T-cell (primary cell): ENCODE results near the gene STARD3NL. TPM values are rescaled to one million over a fixed set of nuclear protein-coding genes. Genes with fewer than 3 reads are reported as not detected.

Experiments
- ATAC-seq, 4 experiments: fragments of 200-7000 bp in 3 of 4; fragments of 150-1000 bp in 1 of 4; cut with Tn5 transposase; replicated peaks in 1 of 4; 1 replicate in 3 of 4; 2 replicates in 1 of 4; pipeline ENCODE4 v1.10.0; 2021; ENCODE audit warnings: moderate library complexity in 3 of 4, mild to moderate bottlenecking in 2 of 4, moderate number of reproducible peaks in 1 of 4
- CTCF ChIA-PET, 2 donors: fragments of 300-600 bp; sonication (Branson Sonifier 250); formaldehyde crosslinking; loops; one replicate each; lab custom pipeline; 2022; ENCODE audit warnings: antibody characterized with exemption in 2 of 2; lab: Charles Lee
- POLR2A ChIA-PET, 2 donors: fragments of 300-600 bp; sonication (Branson Sonifier 250); formaldehyde crosslinking; loops; one replicate each; lab custom pipeline; 2022; ENCODE audit warnings: antibody characterized with exemption in 2 of 2; lab: Charles Lee
- DNase-seq, 35 experiments: peaks; one replicate each; pipeline versions ENCODE4 v3.0.0 to v3.0.0-alpha.2; 2013 to 2023
- H3K27ac ChIP-seq: one replicate; pipeline ENCODE4 v1.5.1; 2013; ENCODE audit warnings: low read length
- H3K27me3 ChIP-seq, 2 experiments: replicated peaks in 1 of 2; 1 replicate in 1 of 2; 2 replicates in 1 of 2; pipeline versions ENCODE4 v1.6.1 to v1.7.0; 2013; ENCODE audit warnings: low read length in 1 of 2, mixed read lengths in 1 of 2; ENCODE audit not compliant: control insufficient read depth in 2 of 2, insufficient read depth in 2 of 2; ENCODE audit errors: extremely low read depth in 1 of 2
- H3K36me3 ChIP-seq, 2 donors: 1 replicate in 1 of 2; 2 replicates in 1 of 2; pipeline versions ENCODE4 v1.6.1 to v1.7.0; 2013; ENCODE audit warnings: low read length in 1 of 2; ENCODE audit not compliant: control insufficient read depth in 2 of 2, insufficient read depth in 1 of 2; ENCODE audit errors: extremely low read depth in 1 of 2
- H3K4me1 ChIP-seq, 2 experiments: 1 replicate in 1 of 2; 2 replicates in 1 of 2; pipeline versions ENCODE4 v1.6.1 to v1.7.0; 2013; ENCODE audit warnings: low read length in 2 of 2, mixed read lengths in 1 of 2; ENCODE audit not compliant: insufficient read depth in 2 of 2, control insufficient read depth in 1 of 2; ENCODE audit errors: extremely low read depth in 1 of 2
- H3K4me3 ChIP-seq, 2 donors: 1 replicate in 1 of 2; 2 replicates in 1 of 2; pipeline versions ENCODE4 v1.5.1 to v1.7.0; 2013; ENCODE audit warnings: mild to moderate bottlenecking in 2 of 2, low read length in 1 of 2, moderate library complexity in 1 of 2; ENCODE audit not compliant: control insufficient read depth in 1 of 2; ENCODE audit errors: extremely low read depth in 1 of 2
- H3K9me3 ChIP-seq: 2 replicates; pipeline ENCODE4 v1.7.0; 2013
- H3K27ac Mint-ChIP-seq, 2 donors: one replicate each; pipeline ENCODE4 v1.8.0; 2020 to 2021; ENCODE audit warnings: mild to moderate bottlenecking in 2 of 2, mixed read lengths in 2 of 2
- H3K27me3 Mint-ChIP-seq, 2 donors: one replicate each; pipeline ENCODE4 v1.8.0; 2021 to 2022; ENCODE audit warnings: mixed read lengths in 2 of 2
- H3K36me3 Mint-ChIP-seq: one replicate; pipeline ENCODE4 v1.8.0; 2021; ENCODE audit warnings: mixed read lengths
- H3K4me1 Mint-ChIP-seq, 3 donors: one replicate each; pipeline ENCODE4 v1.8.0; 2020 to 2022; ENCODE audit warnings: mixed read lengths in 3 of 3, mild to moderate bottlenecking in 1 of 3
- H3K4me3 Mint-ChIP-seq, 3 donors: one replicate each; pipeline ENCODE4 v1.8.0; 2020 to 2022; ENCODE audit warnings: mild to moderate bottlenecking in 3 of 3, mixed read lengths in 3 of 3, moderate library complexity in 3 of 3
- H3K9me3 Mint-ChIP-seq, 3 donors: one replicate each; pipeline ENCODE4 v1.8.0; 2020 to 2022; ENCODE audit warnings: mixed read lengths in 3 of 3
- WGBS: methylation state at CpG from one replicate; pipeline ENCODE4 v1.1.5; 2013; ENCODE audit warnings: missing lambda C conversion rate; ENCODE audit not compliant: insufficient coverage; 5-methylcytosine and 5-hydroxymethylcytosine counted together
- total RNA-seq, 35 experiments: library from RNA in 6 of 35; stranded (reverse) in 6 of 35; fragments of 120-200 nt in 1 of 35; gene quantifications; one replicate each; pipeline versions ENCODE4 v1.2.1 to v1.2.4 and lab custom pipeline; 2013 to 2026

Gene STARD3NL
- total RNA-seq, 5 donors from 2014 or later (not counting 1 experiment from before 2014, with no cell fraction given), result 12.1 to 13.5 (median 12.5) TPM

DNA sequence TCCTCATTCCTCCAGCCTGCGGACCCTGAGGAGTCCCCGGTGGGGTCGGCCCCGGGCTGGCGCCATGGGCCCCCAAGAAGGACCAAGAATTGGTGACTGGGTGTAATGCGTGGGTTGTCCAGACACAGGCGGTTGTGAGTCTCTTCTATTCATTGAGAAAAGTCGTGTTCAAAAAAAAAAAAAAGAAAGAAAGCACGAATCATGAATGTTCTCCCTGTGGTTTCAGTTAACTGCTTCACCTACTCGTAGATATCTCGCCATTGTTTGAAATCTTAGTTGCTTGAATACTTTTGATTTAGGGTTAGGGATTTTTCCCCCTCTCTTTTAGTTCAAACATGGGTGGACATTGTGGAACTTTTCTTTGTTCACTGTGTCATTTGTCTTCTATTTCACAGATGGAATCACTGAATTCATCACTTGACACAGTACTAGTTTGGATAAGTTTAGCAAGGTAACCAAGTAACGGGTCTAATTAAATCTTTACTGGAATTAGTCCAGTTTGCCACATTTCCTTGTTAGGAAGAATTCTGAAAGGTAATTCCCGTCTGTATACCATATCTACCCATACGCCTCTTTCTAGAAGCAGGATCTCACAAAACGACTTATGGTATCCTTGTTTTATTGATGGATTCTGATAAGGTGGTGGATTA lies 775 bp downstream of the STARD3NL start:
- Mint-ChIP-seq H3K36me3 (peaks cover under 1% of the 10 kb centered on the region), H3K4me3 (peak overlapping the region; percentile 96 to 97 (median 96)), H3K27ac (peak overlapping the region; percentile 40 to 71), H3K27me3 (peaks cover 8 to 11% of the 10 kb centered on the region in 2 donors), H3K4me1 (peaks cover 24 to 37% (median 36%) of the 10 kb centered on the region in 3 donors), H3K9me3 (no peaks in the 10 kb centered on the region)
- WGBS, result 2% methylated on average over 8 of the region's 15 CpGs
- Histone ChIP-seq H3K4me3 (peak overlapping the region; percentile 72 to 95), H3K27ac (peak overlapping the region; percentile 82), H3K27me3 (peaks cover 0 to 6% of the 10 kb centered on the region in 2 experiments), H3K9me3 (no peaks in the 10 kb centered on the region), H3K4me1 (peaks cover 7 to 21% of the 10 kb centered on the region in 2 experiments), H3K36me3 (no peaks in the 10 kb centered on the region)
- ATAC-seq (peak; percentile 42 to 45 (median 43)), DNase-seq (peak in 18 of 35 experiments; percentile 9 to 65 (median 28))
- POLR2A ChIA-PET, result interaction anchor here in 1 of 2 donors (0.6 kb wide), 2 partner anchors 28 to 541 kb away, joined by 3 read pairs; no protein-coding TSS in a partner anchor
- CTCF ChIA-PET, result interaction anchor here (0.6 to 2.1 kb wide), 5 partner anchors 37 to 195 kb away, joined by 4 to 7 read pairs (median 4); no protein-coding TSS in a partner anchor

DNA sequence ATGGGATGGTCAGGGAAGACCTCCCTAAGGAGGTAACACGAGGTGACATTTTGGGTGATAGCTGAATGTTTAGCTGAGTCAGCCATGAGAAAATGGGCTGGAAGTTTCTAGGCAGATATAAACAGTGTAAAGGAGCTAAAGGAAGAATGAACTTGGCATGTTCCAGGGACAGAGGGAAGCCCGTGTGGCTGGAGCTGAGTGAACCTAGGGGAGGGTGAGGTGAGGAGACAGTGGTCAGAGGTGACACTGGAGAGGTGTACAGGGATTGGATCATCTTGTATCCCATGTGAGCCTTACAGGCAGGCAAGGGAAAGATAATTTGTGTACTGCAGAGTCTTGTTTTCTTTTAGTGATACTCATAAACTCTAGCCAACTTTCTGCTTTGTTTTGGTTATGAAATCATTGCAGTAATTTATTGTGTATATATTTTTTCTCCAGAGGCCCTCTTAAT lies 1.8 kb downstream of the STARD3NL start:
- WGBS, result 54% methylated on average over 2 of the region's 2 CpGs
- DNase-seq (peak in 1 of 35 experiments; percentile 7), ATAC-seq (no peak)
- H3K9me3 ChIP-seq, result no peaks in the 10 kb centered on the region
- H3K36me3 Mint-ChIP-seq, result peaks cover 7% of the 10 kb centered on the region
- no peak overlapping the region for H3K4me3 ChIP-seq
- H3K36me3 ChIP-seq, result no peaks in the 10 kb centered on the region
- POLR2A ChIA-PET, result interaction anchor here in 1 of 2 donors (0.6 kb wide), 1 partner anchor 11 kb away, joined by 4 read pairs; no protein-coding TSS in a partner anchor
- H3K27ac ChIP-seq, result peak overlapping the region; percentile 82
- H3K4me1 Mint-ChIP-seq, result peaks cover 31 to 41% (median 40%) of the 10 kb centered on the region in 3 donors
- H3K27me3 ChIP-seq, result peaks cover 0 to 6% of the 10 kb centered on the region in 2 experiments
- peak overlapping the region in 2 of 3 donors; percentile 96 to 97 for H3K4me3 Mint-ChIP-seq
- CTCF ChIA-PET, result interaction anchor here (0.7 to 2.1 kb wide), 8 partner anchors 36 to 194 kb away, joined by 3 to 11 read pairs (median 4); no protein-coding TSS in a partner anchor
- no peaks in the 10 kb centered on the region for H3K9me3 Mint-ChIP-seq
- H3K4me1 ChIP-seq, result peaks cover 7 to 21% of the 10 kb centered on the region in 2 experiments
- peak overlapping the region; percentile 40 to 71 for H3K27ac Mint-ChIP-seq
- H3K27me3 Mint-ChIP-seq, result peaks cover under 1% of the 10 kb centered on the region in 2 donors

DNA sequence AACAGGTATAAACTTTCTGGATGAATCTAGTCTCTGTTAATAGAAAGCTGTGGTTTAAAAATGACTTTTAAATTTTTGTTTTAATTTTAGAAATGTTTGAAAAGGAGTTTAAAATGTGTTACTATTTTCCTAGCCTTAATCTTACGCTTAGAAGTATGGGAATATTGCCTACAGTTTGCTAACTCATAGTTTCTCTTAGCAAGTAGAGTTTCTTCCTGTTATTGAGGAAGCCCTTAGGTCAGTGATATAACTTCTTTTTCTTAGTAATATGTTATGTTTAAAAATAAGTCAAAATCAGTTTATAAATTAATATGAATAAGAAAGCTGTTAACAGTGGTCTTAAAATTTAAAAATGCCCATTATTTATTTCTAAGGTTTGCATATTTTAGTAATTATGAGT lies 3.1 kb downstream of the STARD3NL start:
- peaks cover 7 to 21% of the 10 kb centered on the region in 2 experiments for H3K4me1 ChIP-seq
- DNase-seq (no peak), ATAC-seq (no peak)
- H3K27me3 ChIP-seq, result no peaks in the 10 kb centered on the region
- no peak overlapping the region for H3K27ac ChIP-seq
- H3K36me3 Mint-ChIP-seq, result peaks cover 14% of the 10 kb centered on the region
- no CpG with 5 or more reads among the region's 1 CpG for WGBS
- CTCF ChIA-PET, result interaction anchor here in 1 of 2 donors (0.7 to 2.1 kb wide), 6 partner anchors 35 to 193 kb away, joined by 3 to 11 read pairs (median 4); no protein-coding TSS in a partner anchor
- H3K9me3 ChIP-seq, result no peaks in the 10 kb centered on the region
- no peaks in the 10 kb centered on the region for H3K36me3 ChIP-seq
- H3K4me1 Mint-ChIP-seq, result peaks cover 39 to 52% (median 49%) of the 10 kb centered on the region in 3 donors
- no peaks in the 10 kb centered on the region for H3K9me3 Mint-ChIP-seq
- H3K4me3 Mint-ChIP-seq, result no peak overlapping the region
- H3K4me3 ChIP-seq, result no peak overlapping the region
- H3K27ac Mint-ChIP-seq, result no peak overlapping the region
- H3K27me3 Mint-ChIP-seq, result no peaks in the 10 kb centered on the region
- POLR2A ChIA-PET, result interaction anchor here in 1 of 2 donors (1.0 kb wide), 1 partner anchor 155 kb away, joined by 3 read pairs; no protein-coding TSS in a partner anchor

DNA sequence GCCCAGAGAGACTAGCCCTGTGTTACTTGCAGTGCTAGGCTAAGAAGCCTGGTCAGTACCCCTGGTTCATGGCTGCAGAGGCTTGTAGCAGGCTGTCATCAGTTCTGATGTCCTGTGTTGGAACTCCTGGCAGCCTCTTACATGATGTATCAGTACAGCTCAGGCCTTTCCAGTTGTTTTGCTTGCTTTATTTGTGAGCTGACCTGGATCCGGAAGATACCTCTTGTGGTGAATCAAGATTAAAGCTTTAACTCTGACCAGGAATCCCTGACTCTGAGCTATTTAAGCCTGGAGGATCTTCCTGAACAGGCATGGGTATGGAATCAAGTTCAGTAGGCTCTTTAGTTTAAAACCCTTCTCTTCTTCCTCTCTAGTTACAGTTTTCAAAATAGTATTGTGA lies 4.4 kb downstream of the STARD3NL start:
- no peaks in the 10 kb centered on the region for H3K27me3 ChIP-seq
- peaks cover 7 to 16% of the 10 kb centered on the region in 2 experiments for H3K4me1 ChIP-seq
- H3K27ac Mint-ChIP-seq, result no peak overlapping the region
- WGBS, result 100% methylated on average over 1 of the region's 1 CpG
- ChIA-PET CTCF (interaction anchor here in 1 of 2 donors (0.5 to 0.8 kb wide), 2 partner anchors 742 to 975 kb away, joined by 3 read pairs; no protein-coding TSS in a partner anchor), POLR2A (no interaction called here)
- H3K36me3 Mint-ChIP-seq, result peaks cover 14% of the 10 kb centered on the region
- peaks cover 44 to 55% (median 54%) of the 10 kb centered on the region in 3 donors for H3K4me1 Mint-ChIP-seq
- no peak for DNase-seq
- no peak for ATAC-seq
- no peak overlapping the region for H3K27ac ChIP-seq
- no peaks in the 10 kb centered on the region for H3K27me3 Mint-ChIP-seq
- H3K9me3 ChIP-seq, result no peaks in the 10 kb centered on the region
- H3K4me3 Mint-ChIP-seq, result no peak overlapping the region
- H3K36me3 ChIP-seq, result no peaks in the 10 kb centered on the region
- H3K4me3 ChIP-seq, result no peak overlapping the region
- H3K9me3 Mint-ChIP-seq, result no peaks in the 10 kb centered on the region

DNA sequence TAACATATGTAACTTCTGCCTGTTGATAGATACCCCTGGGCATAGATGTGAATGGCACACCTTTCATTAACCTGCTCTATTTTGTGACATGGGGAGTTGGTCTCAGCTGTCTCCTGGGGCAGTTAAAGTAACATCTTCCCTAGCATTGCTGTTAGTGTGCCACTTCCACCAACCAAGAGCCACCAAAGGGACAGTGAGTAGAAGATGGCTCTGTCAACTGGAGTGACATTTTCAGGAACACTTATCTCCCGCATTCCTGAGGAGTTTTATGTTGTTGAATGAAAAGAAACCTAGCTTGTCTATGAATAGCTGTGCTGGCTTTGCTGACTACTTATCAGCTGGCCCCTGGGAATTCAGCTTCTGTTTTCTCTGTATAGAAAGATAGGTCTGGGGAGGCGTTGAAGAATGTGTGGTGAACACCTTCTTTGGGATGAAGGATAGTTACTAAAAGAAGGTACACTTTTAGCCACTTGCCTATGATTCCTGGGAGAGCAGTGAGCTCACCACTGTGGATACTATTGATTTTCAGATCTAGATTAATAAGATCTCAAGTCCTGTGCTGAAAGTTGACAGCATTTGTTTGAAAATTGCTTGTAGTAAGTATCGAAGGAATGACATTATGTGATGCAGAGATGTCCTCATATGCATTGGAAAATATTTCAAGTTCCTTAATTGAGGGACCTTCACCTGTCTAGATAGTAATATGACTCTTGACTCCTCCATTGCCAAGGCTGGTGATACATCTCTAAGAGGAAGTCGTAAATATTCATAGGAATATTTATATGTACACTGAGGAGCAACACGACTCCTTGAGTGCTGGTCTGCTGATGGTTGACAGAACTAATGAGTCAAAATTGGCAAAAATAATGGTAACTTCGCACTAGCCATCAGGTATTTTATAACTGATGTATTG lies 7.6 kb downstream of the STARD3NL start:
- Mint-ChIP-seq H3K4me3 (no peak overlapping the region), H3K27me3 (no peaks in the 10 kb centered on the region), H3K9me3 (no peaks in the 10 kb centered on the region), H3K36me3 (peaks cover 14% of the 10 kb centered on the region), H3K27ac (no peak overlapping the region), H3K4me1 (peaks cover 43 to 52% (median 44%) of the 10 kb centered on the region in 3 donors)
- WGBS, result 95% methylated on average over 5 of the region's 6 CpGs
- no peaks in the 10 kb centered on the region for H3K27me3 ChIP-seq
- no peak for DNase-seq
- ATAC-seq, result no peak
- H3K27ac ChIP-seq, result no peak overlapping the region
- ChIA-PET CTCF (interaction anchor here in 1 of 2 donors (0.6 kb wide), 2 partner anchors 181 to 1552 kb away, joined by 6 to 7 read pairs; no protein-coding TSS in a partner anchor), POLR2A (interaction anchor here in 1 of 2 donors (0.7 kb wide), 1 partner anchor 10 kb away, joined by 3 read pairs; no protein-coding TSS in a partner anchor)
- H3K9me3 ChIP-seq, result no peaks in the 10 kb centered on the region
- H3K4me1 ChIP-seq, result peaks cover 0 to under 1% of the 10 kb centered on the region in 2 experiments
- no peaks in the 10 kb centered on the region for H3K36me3 ChIP-seq
- no peak overlapping the region for H3K4me3 ChIP-seq
